ENCODE data around the gene GIMAP1. TPM values are rescaled to one million over a fixed set of nuclear protein-coding genes. Genes with fewer than 3 reads are reported as not detected.

Gene GIMAP1
- total and polyA plus RNA-seq, 4 donors = 4.6 to 10.0 (median 7.6) TPM

- no peak overlapping the region for H3K27ac ChIP-seq (ENCODE audit: low read depth in 1 of 2, low read length in 1 of 2)
Measured at GRCh38 chr7:150733482-150734095, 17.2 kb downstream of the GIMAP1 start.

GRCh38 chr7:150734254-150734653, 17.8 kb downstream of the GIMAP1 start:
- H3K27ac ChIP-seq (ENCODE audit: low read depth in 1 of 2, low read length in 1 of 2) = no peak overlapping the region
- no peaks in the 10 kb centered on the region for H3K36me3 ChIP-seq (ENCODE audit: control insufficient read depth in 4 of 4, insufficient read depth in 4 of 4, low read length in 4 of 4)
- 80 to 83% methylated on average over 3 of the region's 3 CpGs for WGBS, 2 donors
- H3K4me3 ChIP-seq = no peak overlapping the region
- no peaks in the 10 kb centered on the region for H3K4me1 ChIP-seq (ENCODE audit: control insufficient read depth in 5 of 5, insufficient read depth in 5 of 5, low read length in 5 of 5)
- no peak overlapping the region for H3K9ac ChIP-seq (ENCODE audit: insufficient read depth in 1 of 2, low read length in 2 of 2)
- no peak for TF ChIP-seq CTCF (IDR thresholded peaks at IDR 0.05; ENCODE audit: control extremely low read depth, extremely low read depth)
- H3K27me3 ChIP-seq (ENCODE audit: control insufficient read depth in 3 of 3, insufficient read depth in 3 of 3, low read length in 2 of 3) = peaks cover 0 to 12% (median 2%) of the 10 kb centered on the region in 3 donors
- no peak for ATAC-seq (ENCODE audit: insufficient read depth, low FRiP score)
- no peak for DNase-seq
- no peaks in the 10 kb centered on the region for H3K9me3 ChIP-seq (ENCODE audit: control insufficient read depth in 4 of 4, insufficient read depth in 3 of 4, low read length in 3 of 4)

More at GRCh38 chr7:150733482-150734095, 17.2 kb downstream of the GIMAP1 start:
- Histone ChIP-seq H3K36me3 (ENCODE audit: control insufficient read depth in 4 of 4, insufficient read depth in 4 of 4, low read length in 4 of 4) (no peaks in the 10 kb centered on the region), H3K9ac (ENCODE audit: insufficient read depth in 1 of 2, low read length in 2 of 2) (no peak overlapping the region), H3K27me3 (ENCODE audit: control insufficient read depth in 3 of 3, insufficient read depth in 3 of 3, low read length in 2 of 3) (peaks cover 0 to 10% (median 2%) of the 10 kb centered on the region in 3 donors), H3K4me3 (no peak overlapping the region), H3K9me3 (ENCODE audit: control insufficient read depth in 4 of 4, insufficient read depth in 3 of 4, low read length in 3 of 4) (peaks cover 0 to 2% (median 0%) of the 10 kb centered on the region in 4 donors), H3K4me1 (ENCODE audit: control insufficient read depth in 5 of 5, insufficient read depth in 5 of 5, low read length in 5 of 5) (no peaks in the 10 kb centered on the region)
- no peak for DNase-seq
- ATAC-seq (ENCODE audit: insufficient read depth, low FRiP score) = no peak
- TF ChIP-seq CTCF (IDR thresholded peaks at IDR 0.05; ENCODE audit: control extremely low read depth, extremely low read depth) = no peak
- 91% methylated on average over 5 of the region's 5 CpGs for WGBS, 2 donors

- H3K36me3 ChIP-seq (ENCODE audit: control insufficient read depth in 4 of 4, insufficient read depth in 4 of 4, low read length in 4 of 4) = no peaks in the 10 kb centered on the region
- H3K9ac ChIP-seq (ENCODE audit: insufficient read depth in 1 of 2, low read length in 2 of 2) = no peak overlapping the region
- no peak for DNase-seq
- H3K27me3 ChIP-seq (ENCODE audit: control insufficient read depth in 3 of 3, insufficient read depth in 3 of 3, low read length in 2 of 3) = peaks cover 0 to 12% (median 2%) of the 10 kb centered on the region in 3 donors
- H3K4me1 ChIP-seq (ENCODE audit: control insufficient read depth in 5 of 5, insufficient read depth in 5 of 5, low read length in 5 of 5) = no peaks in the 10 kb centered on the region
- H3K9me3 ChIP-seq (ENCODE audit: control insufficient read depth in 4 of 4, insufficient read depth in 3 of 4, low read length in 3 of 4) = no peaks in the 10 kb centered on the region
- no peak for TF ChIP-seq CTCF (IDR thresholded peaks at IDR 0.05; ENCODE audit: control extremely low read depth, extremely low read depth)
- H3K27ac ChIP-seq (ENCODE audit: low read depth in 1 of 2, low read length in 1 of 2) = no peak overlapping the region
- H3K4me3 ChIP-seq = no peak overlapping the region
- WGBS, 2 donors = 73 to 78% methylated on average over 3 of the region's 3 CpGs
- ATAC-seq (ENCODE audit: insufficient read depth, low FRiP score) = no peak
Measured at GRCh38 chr7:150735596-150736358, 19.4 kb downstream of the GIMAP1 start.

Measured in lung (tissue), 12 donors.